A549 (cell line): ENCODE data around the gene ZNF205. TPM values are rescaled to one million over a fixed set of nuclear protein-coding genes. Genes with fewer than 3 reads are reported as not detected.

ENCODE experiments used
- ATAC-seq, 2 experiments: fragments of 200-7000 bp in 1 of 2; fragments of >200 bp in 1 of 2; cut with Nextera tagmentation in 1 of 2; cut with Tn5 transposase in 1 of 2; 3 replicates each; pipeline versions ENCODE4 v1.8.0 to v1.9.1; 2018 to 2020; ENCODE audit warnings: mild to moderate bottlenecking in 1 of 2, moderate library complexity in 1 of 2
- CTCF ChIA-PET: fragments of 300-600 bp; sonication (Branson Sonifier 250); formaldehyde crosslinking; extraction: SDS; loops from one replicate; lab custom pipeline; 2021; ENCODE audit warnings: antibody characterized with exemption, inconsistent platforms; lab: Yijun Ruan, JAX
- POLR2A ChIA-PET: fragments of 350-600 bp; formaldehyde crosslinking; extraction: SDS; loops from one replicate; lab custom pipeline; 2021; ENCODE audit warnings: antibody characterized with exemption, inconsistent platforms; lab: Yijun Ruan, JAX
- DNase-seq, 2 experiments: peaks; one replicate each; pipeline versions ENCODE4 v3.0.0 to v3.0.0-alpha.2; 2011 to 2016; ENCODE audit warnings: low read depth in 1 of 2, low spot score in 1 of 2
- FAIRE-seq: peaks from 2 replicates; lab custom pipeline; 2011; peaks lifted over from hg19 to GRCh38; lab: Jason Lieb, UNC
- H3K27ac ChIP-seq, 2 experiments: fragments of >200 bp; sonication (Bioruptor Twin); formaldehyde crosslinking; 3 replicates each; pipeline ENCODE4 v1.5.1; 2016 to 2017
- H3K4me1 ChIP-seq: fragments of >200 bp; sonication (Bioruptor Twin); formaldehyde crosslinking; 3 replicates; pipeline ENCODE4 v1.6.1; 2016
- H3K4me2 ChIP-seq: fragments of >200 bp; sonication (Bioruptor Twin); formaldehyde crosslinking; 3 replicates; pipeline ENCODE4 v1.6.1; 2016
- H3K4me3 ChIP-seq: fragments of >200 bp; sonication (Bioruptor Twin); formaldehyde crosslinking; 3 replicates; pipeline ENCODE4 v1.5.1; 2016
- H3K9me3 ChIP-seq: fragments of >200 bp; sonication (Bioruptor Twin); formaldehyde crosslinking; 3 replicates; pipeline ENCODE4 v1.6.1; 2016
- BHLHE40 ChIP-seq: IDR thresholded peaks from 2 replicates; pipeline ENCODE4 v1.6.1; 2012; ENCODE audit warnings: low read depth, low read length, inconsistent platforms
- CBX2 ChIP-seq: fragments of 200-600 bp; sonication (generic); IDR thresholded peaks from 2 replicates; pipeline ENCODE4 v1.6.1; 2016; ENCODE audit warnings: low read depth, mild to moderate bottlenecking, borderline replicate concordance
- CBX8 ChIP-seq: fragments of 200-600 bp; sonication (generic); IDR thresholded peaks from 2 replicates; pipeline ENCODE4 v1.6.1; 2016
- CEBPB ChIP-seq, 2 experiments: fragments of >200 bp in 1 of 2; sonication (Bioruptor Twin) in 1 of 2; formaldehyde crosslinking in 1 of 2; IDR thresholded peaks; 2 replicates each; pipeline ENCODE4 v1.6.1; 2012 to 2016
- CTCF ChIP-seq: fragments of >200 bp; sonication (Bioruptor Twin); formaldehyde crosslinking; IDR thresholded peaks from 3 replicates; pipeline ENCODE4 v1.5.1; 2016
- E2F6 ChIP-seq: IDR thresholded peaks from 2 replicates; pipeline ENCODE4 v1.6.1; 2012; ENCODE audit warnings: low read depth, borderline replicate concordance
- EHF ChIP-seq: fragments of 250-450 bp; sonication (Bioruptor Pico); IDR thresholded peaks from 2 replicates; pipeline ENCODE4 v1.5.0; 2020; ENCODE audit warnings: mild to moderate bottlenecking
- EP300 ChIP-seq, 2 experiments: fragments of >200 bp; sonication (Bioruptor Twin); formaldehyde crosslinking; IDR thresholded peaks; 2 replicates in 1 of 2; 3 replicates in 1 of 2; pipeline ENCODE4 v1.6.1; 2016 to 2017
- ESRRA ChIP-seq: fragments of 150-350 bp; IDR thresholded peaks from 2 replicates; pipeline ENCODE4 v1.6.1; 2014; ENCODE audit warnings: mild to moderate bottlenecking, low read length, borderline replicate concordance
- FOSL2 ChIP-seq, 2 experiments: fragments of 450-650 bp in 1 of 2; fragments of >200 bp in 1 of 2; sonication (Bioruptor Twin) in 1 of 2; formaldehyde crosslinking; IDR thresholded peaks; 2 replicates each; pipeline versions ENCODE4 v1.5.0 to v1.6.1; 2016 to 2020; ENCODE audit warnings: mild to moderate bottlenecking in 1 of 2, moderate library complexity in 1 of 2
- FOXS1 ChIP-seq: fragments of 250-450 bp; sonication (Bioruptor Pico); IDR thresholded peaks from 2 replicates; pipeline ENCODE4 v1.5.0; 2020; ENCODE audit warnings: mild to moderate bottlenecking, moderate library complexity
- GATA3 ChIP-seq: IDR thresholded peaks from 2 replicates; pipeline ENCODE4 v1.6.1; 2012; ENCODE audit warnings: borderline replicate concordance
- JUNB ChIP-seq: fragments of >200 bp; sonication (Bioruptor Twin); formaldehyde crosslinking; IDR thresholded peaks from 2 replicates; pipeline ENCODE4 v1.6.1; 2016
- MAFK ChIP-seq: fragments of 450-650 bp; IDR thresholded peaks from 2 replicates; pipeline ENCODE4 v1.6.1; 2014; ENCODE audit not compliant: partially characterized antibody
- MAZ ChIP-seq: fragments of 150-350 bp; IDR thresholded peaks from 2 replicates; pipeline ENCODE4 v1.6.1; 2014; ENCODE audit warnings: antibody characterized with exemption, low read depth, low read length, borderline replicate concordance
- MYC ChIP-seq: IDR thresholded peaks from 2 replicates; pipeline ENCODE4 v1.6.1; 2012; ENCODE audit warnings: mild to moderate bottlenecking, inconsistent platforms, low read length, improper control_type of control experiment, borderline replicate concordance
- POLR2A ChIP-seq: IDR thresholded peaks from 2 replicates; pipeline ENCODE4 v1.6.1; 2012; ENCODE audit warnings: mild to moderate bottlenecking, low read length
- RARB ChIP-seq: fragments of 250-450 bp; sonication (Bioruptor Pico); IDR thresholded peaks from 2 replicates; pipeline ENCODE4 v1.8.0; 2021; ENCODE audit warnings: mild to moderate bottlenecking, moderate library complexity
- REST ChIP-seq: fragments of 200-600 bp; sonication (generic); IDR thresholded peaks from 2 replicates; pipeline ENCODE4 v1.6.1; 2016; ENCODE audit warnings: antibody characterized with exemption, mild to moderate bottlenecking, moderate library complexity
- SMC3 ChIP-seq: fragments of >200 bp; sonication (Bioruptor Twin); formaldehyde crosslinking; IDR thresholded peaks from 3 replicates; pipeline ENCODE4 v1.6.1; 2018; ENCODE audit warnings: inconsistent platforms
- TP53 ChIP-seq: fragments of 250-450 bp; sonication (Bioruptor Pico); IDR thresholded peaks from 2 replicates; pipeline ENCODE4 v1.5.0; 2021; ENCODE audit warnings: mild to moderate bottlenecking, moderate library complexity
- USF2 ChIP-seq: fragments of 450-650 bp; IDR thresholded peaks from 2 replicates; pipeline ENCODE4 v1.6.1; 2014; ENCODE audit warnings: antibody characterized with exemption
- ZSCAN20 ChIP-seq: fragments of 250-450 bp; sonication (Bioruptor Pico); IDR thresholded peaks from 2 replicates; pipeline ENCODE4 v1.8.0; 2022; ENCODE audit warnings: mild to moderate bottlenecking, moderate library complexity
- WGBS: methylation state at CpG from one replicate; pipeline ENCODE4 v1.1.6; 2017; ENCODE audit errors: missing lambda C conversion rate; 5-methylcytosine and 5-hydroxymethylcytosine counted together
- polyA plus RNA-seq, 4 experiments: library from polyadenylated mRNA; depleted of rRNA in 3 of 4; stranded (reverse); fragments of >200 nt; fragmentation: RNase III in 1 of 4; extraction: RNeasy Plus Mini Kit Qiagen cat#74134 plus additional on column Dnase treatment in 1 of 4; gene quantifications; 2 replicates in 3 of 4; 3 replicates in 1 of 4; pipeline ENCODE4 v1.2.3, GENCODE V29; 2011 to 2017
- TF ChIP-seq, protein P1 (sequence below): IDR thresholded peaks from 2 replicates; pipeline ENCODE4 v1.6.1; 2012
- TF ChIP-seq, protein P2 (sequence below): fragments of 150-350 bp; IDR thresholded peaks from 2 replicates; pipeline ENCODE4 v1.6.1; 2014; ENCODE audit warnings: low read depth, mild to moderate bottlenecking, low read length

ZNF205 gene
- polyA plus RNA-seq, 2 of the 4 experiments (the other 2 are of a cell fraction) = 4.3 to 9.6 TPM

DNA sequence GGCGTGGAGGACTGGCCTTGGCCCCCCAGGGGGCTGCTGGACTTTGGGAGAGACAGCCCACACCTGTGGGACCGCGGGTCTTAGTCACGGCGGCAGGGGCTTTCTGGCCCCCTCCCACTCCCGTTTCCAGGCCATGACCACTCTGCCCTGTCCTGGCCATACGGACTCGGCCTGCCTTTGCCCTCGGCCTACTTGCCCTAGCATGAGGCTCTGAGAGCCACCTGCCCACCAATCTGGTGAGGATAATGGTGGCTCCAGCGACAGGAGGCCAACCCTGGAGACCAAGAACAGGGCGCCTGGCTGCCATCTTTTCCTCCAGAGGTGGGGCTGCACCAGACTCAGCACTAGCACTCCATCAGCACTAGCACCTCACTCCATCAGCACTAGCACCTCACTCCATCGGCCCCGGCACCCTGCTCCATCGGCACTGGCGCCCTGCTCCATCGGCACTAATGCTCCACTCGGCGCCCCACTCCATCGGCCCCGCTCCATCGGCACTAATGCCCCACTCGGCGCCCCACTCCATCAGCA, 29.5 kb downstream of the ZNF205 start:
- POLR2A ChIA-PET = no interaction called here
- ATAC-seq (no peak), DNase-seq (no peak), FAIRE-seq (no peak)
- H3K4me3 ChIP-seq = no peak overlapping the region
- H3K27ac ChIP-seq = no peak overlapping the region
- no peaks in the 10 kb centered on the region for H3K9me3 ChIP-seq
- 91% methylated on average over 23 of the region's 23 CpGs for WGBS
- CTCF ChIA-PET = interaction anchor here (5.0 to 11.2 kb wide), 3 partner anchors 8 to 12 kb away, joined by 57 to 158 read pairs (median 94); no protein-coding TSS in a partner anchor
- TF ChIP-seq BHLHE40 (no peak), GATA3 (no peak), REST (no peak), RARB (CRISPR knock-in tag) (no peak), SMC3 (no peak), EHF (no peak)
- H3K4me2 ChIP-seq = no peak overlapping the region
- H3K4me1 ChIP-seq = no peaks in the 10 kb centered on the region

- no peak for TF ChIP-seq EP300 (IDR thresholded peaks at IDR 0.05)
- TF ChIP-seq MYC = no peak
- TF ChIP-seq USF2 = no peak
- TF ChIP-seq MAZ = no peak
- TF ChIP-seq ZSCAN20 (CRISPR knock-in tag) = no peak
- no peak for TF ChIP-seq TP53 (CRISPR knock-in tag)
- TF ChIP-seq ESRRA = no peak
- no peak for TF ChIP-seq RARB (CRISPR knock-in tag)
- no peak for TF ChIP-seq CBX2
- H3K4me1 ChIP-seq = no peaks in the 10 kb centered on the region
- POLR2A ChIA-PET = no interaction called here
- DNase-seq (no peak), FAIRE-seq (no peak), ATAC-seq (no peak)
- WGBS = 94% methylated on average over 22 of the region's 22 CpGs
- H3K4me2 ChIP-seq = no peak overlapping the region
- H3K27ac ChIP-seq = no peak overlapping the region
- H3K9me3 ChIP-seq = no peaks in the 10 kb centered on the region
- CTCF ChIA-PET = interaction anchor here (1.2 to 11.2 kb wide), 2 partner anchors 12 to 113 kb away, joined by 3 to 158 read pairs; no protein-coding TSS in a partner anchor
- H3K4me3 ChIP-seq = no peak overlapping the region
Measured at GRCh38 chr16:3142327-3142726, 29.9 kb downstream of the ZNF205 start.

- TF ChIP-seq CTCF = no peak
- TF ChIP-seq FOSL2 (IDR thresholded peaks at IDR 0.05) = no peak
- no peak for TF ChIP-seq FOSL2 (CRISPR knock-in tag; IDR thresholded peaks at IDR 0.05)
- no peak for TF ChIP-seq CEBPB (IDR thresholded peaks at IDR 0.05)
- TF ChIP-seq, protein P1, sequence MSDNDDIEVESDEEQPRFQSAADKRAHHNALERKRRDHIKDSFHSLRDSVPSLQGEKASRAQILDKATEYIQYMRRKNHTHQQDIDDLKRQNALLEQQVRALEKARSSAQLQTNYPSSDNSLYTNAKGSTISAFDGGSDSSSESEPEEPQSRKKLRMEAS = no peak
- no peak for TF ChIP-seq EHF
- TF ChIP-seq MAFK = no peak
- no peak for TF ChIP-seq ZSCAN20 (CRISPR knock-in tag)
- TF ChIP-seq, protein P2, sequence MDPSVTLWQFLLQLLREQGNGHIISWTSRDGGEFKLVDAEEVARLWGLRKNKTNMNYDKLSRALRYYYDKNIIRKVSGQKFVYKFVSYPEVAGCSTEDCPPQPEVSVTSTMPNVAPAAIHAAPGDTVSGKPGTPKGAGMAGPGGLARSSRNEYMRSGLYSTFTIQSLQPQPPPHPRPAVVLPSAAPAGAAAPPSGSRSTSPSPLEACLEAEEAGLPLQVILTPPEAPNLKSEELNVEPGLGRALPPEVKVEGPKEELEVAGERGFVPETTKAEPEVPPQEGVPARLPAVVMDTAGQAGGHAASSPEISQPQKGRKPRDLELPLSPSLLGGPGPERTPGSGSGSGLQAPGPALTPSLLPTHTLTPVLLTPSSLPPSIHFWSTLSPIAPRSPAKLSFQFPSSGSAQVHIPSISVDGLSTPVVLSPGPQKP = no peak
- TF ChIP-seq POLR2A = no peak
- no peak for TF ChIP-seq JUNB
- TF ChIP-seq FOXS1 (CRISPR knock-in tag) = no peak
- no peak for TF ChIP-seq CBX8
- TF ChIP-seq E2F6 = no peak
- TF ChIP-seq, all 56 proteins: peak for 0
- no peak overlapping the region for H3K4me2 ChIP-seq
- no peak overlapping the region for H3K27ac ChIP-seq
- H3K4me1 ChIP-seq = no peaks in the 10 kb centered on the region
- POLR2A ChIA-PET = interaction anchor here (2.3 kb wide), 1 partner anchor 8 kb away, joined by 23 read pairs; the partner anchor contains the start of gene ZNF213
- H3K4me3 ChIP-seq = no peak overlapping the region
- DNase-seq = no peak
- WGBS = 82% methylated on average over 10 of the region's 13 CpGs
- ATAC-seq = no peak
- CTCF ChIA-PET = interaction anchor here (1.2 to 11.2 kb wide), 2 partner anchors 13 to 114 kb away, joined by 3 to 158 read pairs; no protein-coding TSS in a partner anchor
- no peak for FAIRE-seq
- H3K9me3 ChIP-seq = no peaks in the 10 kb centered on the region
Measured at GRCh38 chr16:3142770-3143169, 30.4 kb downstream of the ZNF205 start.
